Activated naive CD4-positive, alpha-beta T cell (primary cell): ENCODE data around the gene SERPINA1.

Experiments used
- DNase-seq, 4 experiments: peaks; one replicate each; lab custom pipeline; 2025; lab: John Stamatoyannopoulos, UW

SERPINA1 gene

GRCh38 chr14:94382716-94383596 is 5.4 kb downstream of the SERPINA1 start:
- no peak for DNase-seq

GRCh38 chr14:94382099-94382715 is 6.2 kb downstream of the SERPINA1 start:
- DNase-seq: no peak

GRCh38 chr14:94381149-94382030 is 7.0 kb downstream of the SERPINA1 start:
- no peak for DNase-seq

GRCh38 chr14:94380225-94381148 is 7.9 kb downstream of the SERPINA1 start:
- no peak for DNase-seq

GRCh38 chr14:94379291-94380224 is 8.8 kb downstream of the SERPINA1 start:
- no peak for DNase-seq

- no peak for DNase-seq
Observed at GRCh38 chr14:94378527-94379290, 9.7 kb downstream of the SERPINA1 start.

- DNase-seq: no peak
Observed at GRCh38 chr14:94377866-94378470, 10.4 kb downstream of the SERPINA1 start.

- DNase-seq: no peak
Observed at GRCh38 chr14:94376976-94377865, 11.2 kb downstream of the SERPINA1 start.

GRCh38 chr14:94376108-94376975 is 12.1 kb downstream of the SERPINA1 start:
- no peak for DNase-seq

- no peak for DNase-seq
Observed at GRCh38 chr14:94375552-94376107, 12.8 kb downstream of the SERPINA1 start.

- no peak for DNase-seq
Observed at GRCh38 chr14:94374749-94375260, 13.6 kb downstream of the SERPINA1 start.

- no peak for DNase-seq
Observed at GRCh38 chr14:94374116-94374515, 14.3 kb downstream of the SERPINA1 start.

- no peak for DNase-seq
Observed at GRCh38 chr14:94373708-94374107, 14.7 kb downstream of the SERPINA1 start.

GRCh38 chr14:94372021-94372605 is 16.3 kb downstream of the SERPINA1 start:
- no peak for DNase-seq

GRCh38 chr14:94370524-94370910 is 17.9 kb downstream of the SERPINA1 start:
- DNase-seq: no peak
